OCI-LY7 (cell line): ENCODE data around the gene GNB1L.

Experiments used
- EZH2phosphoT487 ChIP-seq: fragments of 200-600 bp; sonication (generic); IDR thresholded peaks from 2 replicates; pipeline ENCODE4 v1.6.1; 2018; ENCODE audit warnings: low read depth, borderline replicate concordance, mild to moderate bottlenecking, mixed run types, antibody characterized with exemption, low read length, moderate library complexity, mixed read lengths
- TF ChIP-seq, protein P1 (sequence below): fragments of 200-600 bp; sonication (generic); conservative IDR thresholded peaks from 2 replicates; pipeline ENCODE4 v1.5.1; 2014; ENCODE audit warnings: mild to moderate bottlenecking, antibody characterized with exemption, low read length, moderate library complexity, mixed read lengths

DNA sequence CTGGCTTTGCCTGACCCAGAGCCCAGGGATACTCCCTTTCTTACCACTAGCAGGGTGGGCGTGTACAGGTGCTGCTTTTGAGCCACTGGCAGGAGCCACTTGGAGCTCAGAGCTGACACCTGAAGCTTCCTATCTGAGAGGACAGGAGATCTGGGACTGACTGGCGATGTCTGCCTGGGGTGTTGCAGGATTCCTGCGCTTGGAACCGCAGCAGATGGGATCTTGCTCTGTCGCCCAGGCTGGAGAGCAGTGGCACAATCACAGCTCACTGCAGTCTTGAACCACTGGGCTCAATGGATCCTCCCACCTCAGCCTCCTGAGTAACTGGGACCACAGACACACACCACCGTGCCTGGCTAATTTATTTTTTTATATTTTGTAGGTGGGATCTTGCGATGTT, 113.6 kb downstream of the GNB1L start:
- TF ChIP-seq, protein P1, sequence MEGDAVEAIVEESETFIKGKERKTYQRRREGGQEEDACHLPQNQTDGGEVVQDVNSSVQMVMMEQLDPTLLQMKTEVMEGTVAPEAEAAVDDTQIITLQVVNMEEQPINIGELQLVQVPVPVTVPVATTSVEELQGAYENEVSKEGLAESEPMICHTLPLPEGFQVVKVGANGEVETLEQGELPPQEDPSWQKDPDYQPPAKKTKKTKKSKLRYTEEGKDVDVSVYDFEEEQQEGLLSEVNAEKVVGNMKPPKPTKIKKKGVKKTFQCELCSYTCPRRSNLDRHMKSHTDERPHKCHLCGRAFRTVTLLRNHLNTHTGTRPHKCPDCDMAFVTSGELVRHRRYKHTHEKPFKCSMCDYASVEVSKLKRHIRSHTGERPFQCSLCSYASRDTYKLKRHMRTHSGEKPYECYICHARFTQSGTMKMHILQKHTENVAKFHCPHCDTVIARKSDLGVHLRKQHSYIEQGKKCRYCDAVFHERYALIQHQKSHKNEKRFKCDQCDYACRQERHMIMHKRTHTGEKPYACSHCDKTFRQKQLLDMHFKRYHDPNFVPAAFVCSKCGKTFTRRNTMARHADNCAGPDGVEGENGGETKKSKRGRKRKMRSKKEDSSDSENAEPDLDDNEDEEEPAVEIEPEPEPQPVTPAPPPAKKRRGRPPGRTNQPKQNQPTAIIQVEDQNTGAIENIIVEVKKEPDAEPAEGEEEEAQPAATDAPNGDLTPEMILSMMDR, result no peak
- TF ChIP-seq EZH2phosphoT487, result no peak
